RKO (cell line): ENCODE results near the gene WBP4.

Experiments used
- DNase-seq: peaks from one replicate; pipeline ENCODE4 v3.0.0-alpha.2; 2016; ENCODE audit warnings: low spot score

The WBP4 gene

DNA sequence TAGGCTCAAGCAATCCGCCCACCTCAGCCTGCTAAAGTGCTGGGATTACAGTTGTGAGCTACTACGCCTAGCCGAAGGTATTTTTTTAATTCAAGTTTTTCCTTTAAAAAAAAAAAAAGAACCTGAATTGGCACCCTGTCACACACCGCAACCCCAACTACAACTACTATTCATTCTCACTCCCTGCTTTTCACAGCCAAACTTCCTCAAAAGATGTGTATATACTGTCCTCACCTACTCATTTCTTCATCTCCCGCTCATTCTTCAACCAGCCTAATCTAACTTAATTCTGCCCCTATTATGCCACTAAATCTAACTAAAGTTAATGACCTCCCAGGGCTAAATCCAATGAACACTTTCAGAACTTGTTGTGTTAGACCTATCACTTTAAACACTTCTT is 12.7 kb upstream of the WBP4 start:
- DNase-seq, result no peak

DNA sequence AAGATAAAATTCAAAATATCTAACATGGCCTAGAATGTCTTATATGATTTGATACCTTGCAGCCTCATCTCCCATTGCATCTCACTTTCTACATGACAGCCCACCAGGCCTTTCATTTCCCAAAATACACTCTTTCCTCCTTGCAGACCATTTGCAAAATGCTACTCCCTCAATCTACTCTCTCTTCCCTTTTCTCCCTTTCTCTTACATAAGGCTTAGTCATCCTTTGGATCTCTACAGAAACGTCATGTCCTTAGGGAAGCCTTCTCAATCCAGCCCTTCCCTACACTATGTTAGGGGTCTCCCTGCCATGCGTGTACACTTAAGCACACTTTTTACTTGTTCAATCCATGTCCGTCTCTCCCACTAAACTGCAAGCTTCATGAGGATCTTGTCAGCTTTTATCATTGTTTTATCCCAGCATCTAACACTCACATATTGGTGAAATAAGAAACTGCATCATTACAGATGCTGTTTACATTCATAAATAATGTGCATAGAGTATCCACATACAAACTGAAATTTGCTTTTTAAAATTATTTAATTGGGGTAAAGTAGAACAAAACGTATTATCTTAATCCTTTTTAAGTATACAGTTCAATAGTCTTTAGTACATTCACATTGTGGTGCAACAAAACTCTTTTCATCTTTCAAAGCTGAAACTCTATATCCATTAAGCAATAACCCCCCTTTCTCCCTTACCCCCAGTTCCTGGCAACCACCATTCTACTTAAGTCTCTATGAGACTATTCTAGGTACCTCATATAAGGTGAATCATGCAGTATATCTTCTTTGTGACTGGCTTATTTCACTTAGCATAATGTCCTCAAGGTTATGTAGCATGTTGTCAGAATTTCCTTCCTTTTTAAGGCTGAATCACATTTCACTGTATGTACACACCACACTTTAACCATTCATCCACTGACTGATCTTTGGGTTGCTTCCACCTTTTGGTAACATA is 11.5 kb upstream of the WBP4 start:
- DNase-seq, result no peak

DNA sequence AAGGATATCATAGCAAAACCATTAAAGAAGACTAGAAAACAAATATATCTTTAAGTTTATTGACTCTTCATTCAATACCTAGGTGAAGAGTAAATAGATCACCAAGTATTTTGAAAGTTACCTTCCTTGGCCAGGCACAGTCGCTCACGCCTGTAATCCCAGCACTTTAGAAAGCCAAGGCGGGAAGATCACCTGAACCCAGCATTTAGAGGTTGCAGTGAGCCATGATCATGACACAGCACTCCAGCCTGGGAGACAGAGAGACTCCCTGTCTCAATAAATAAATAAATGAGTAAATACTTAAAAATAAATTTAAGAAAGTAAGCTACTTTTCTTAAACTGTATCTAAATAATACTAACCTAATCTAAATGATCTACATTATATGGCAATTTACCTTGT is 8.9 kb upstream of the WBP4 start:
- no peak for DNase-seq

DNA sequence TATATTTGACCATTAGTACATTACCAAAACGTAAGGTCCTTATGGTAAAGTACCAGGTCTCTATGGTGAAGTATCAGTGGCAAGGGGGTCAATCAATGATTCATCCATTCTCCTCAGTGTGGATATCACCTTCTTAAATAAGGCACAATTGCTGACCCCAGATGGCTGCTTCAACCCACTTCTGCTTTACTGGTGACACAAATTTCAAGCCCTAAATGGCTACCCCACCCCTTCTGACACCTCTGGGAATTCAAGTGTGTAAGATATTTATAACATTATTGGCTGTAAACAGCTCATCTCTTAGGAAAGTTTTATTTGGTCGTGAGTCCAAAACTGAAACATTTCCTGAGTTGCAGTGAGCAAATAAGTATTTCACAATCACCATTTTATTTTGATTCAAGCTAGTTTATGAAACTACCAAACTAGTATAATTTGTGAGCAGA is 7.9 kb upstream of the WBP4 start:
- no peak for DNase-seq

- DNase-seq, result peak; percentile 63
Measured at GRCh38 chr13:41054212-41054877, 7.0 kb upstream of the WBP4 start.

GRCh38 chr13:41054919-41055619 is 6.2 kb upstream of the WBP4 start:
- DNase-seq, result no peak

- no peak for DNase-seq
Measured at GRCh38 chr13:41056194-41056593, 5.1 kb upstream of the WBP4 start.

DNA sequence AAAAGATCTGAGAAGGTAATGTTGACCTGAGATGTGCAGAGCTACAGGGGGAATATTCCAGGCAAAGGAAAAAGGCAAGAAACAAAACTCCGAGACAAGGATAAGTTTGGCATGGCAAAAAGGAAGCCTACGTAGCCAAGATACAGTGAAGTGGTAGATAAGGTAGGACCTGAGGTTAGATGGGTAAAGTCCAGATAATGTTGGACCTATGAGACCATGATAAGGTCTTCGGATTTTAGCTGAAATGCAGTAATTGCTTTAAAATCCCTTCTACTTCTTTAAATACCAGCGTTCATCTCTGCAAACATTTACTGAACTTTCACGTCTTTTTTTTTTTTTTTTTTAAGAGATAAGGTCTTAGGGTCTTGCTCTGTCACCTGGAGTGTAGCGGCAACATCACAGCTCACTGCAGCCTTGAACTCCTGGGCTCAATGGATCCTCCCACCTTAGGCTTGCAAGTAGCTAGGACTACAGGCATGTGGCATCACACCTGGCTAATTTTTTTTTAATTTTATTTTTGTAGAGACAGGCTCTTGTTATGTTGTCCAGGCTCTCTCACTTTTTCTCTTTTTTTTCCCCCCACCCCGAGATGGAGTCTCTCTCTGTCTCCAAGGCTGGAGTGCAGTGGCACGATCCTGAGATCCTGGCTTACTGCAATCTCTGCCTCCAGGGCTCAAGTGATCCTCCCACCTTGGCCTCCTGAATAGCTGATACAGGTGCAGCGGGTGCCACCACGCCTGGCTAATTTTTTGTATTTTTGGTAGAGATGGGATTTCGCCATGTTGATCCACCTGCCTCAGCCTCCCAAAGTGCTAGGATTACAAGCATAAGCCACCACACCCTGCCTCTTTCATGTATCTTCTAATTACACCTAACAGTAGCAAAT is 4.2 kb upstream of the WBP4 start:
- DNase-seq, result no peak

DNA sequence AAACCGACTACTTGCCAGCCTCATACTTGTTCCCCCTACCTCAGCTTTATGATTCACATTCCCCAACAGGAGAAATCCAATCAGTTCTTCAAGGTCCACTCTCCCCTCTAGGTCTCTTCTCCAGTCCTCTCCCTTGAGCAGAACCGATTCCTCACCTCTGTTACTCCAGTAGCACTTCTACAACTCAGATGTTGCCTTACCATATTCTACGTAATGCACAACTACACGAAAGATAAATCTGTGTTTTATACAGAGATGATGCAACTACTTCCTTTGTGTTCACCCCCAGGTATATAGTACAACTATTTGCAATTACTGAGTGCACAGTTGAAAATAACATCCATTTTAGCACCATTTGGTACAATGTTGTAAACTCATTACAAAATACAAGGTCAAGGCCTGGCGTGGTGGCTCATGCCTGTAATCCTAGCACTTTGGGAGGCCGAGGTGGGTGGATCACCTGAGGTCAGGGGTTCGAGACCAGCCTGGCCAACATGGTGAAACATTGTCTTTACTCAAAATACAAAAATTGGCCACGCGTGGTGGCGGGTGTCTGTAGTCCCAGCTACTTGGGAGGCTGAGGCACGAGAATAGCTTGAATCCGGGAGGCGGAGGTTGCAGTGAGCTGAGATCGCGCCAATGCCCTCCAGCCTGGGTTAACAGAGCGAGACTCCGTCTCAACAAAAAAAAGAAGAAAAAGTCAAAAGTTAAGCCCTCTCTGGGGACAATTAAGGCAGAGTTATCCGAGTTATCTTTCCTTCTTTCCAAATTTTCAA is 2.8 kb upstream of the WBP4 start:
- DNase-seq, result no peak

- peak; percentile 39 for DNase-seq
Measured at GRCh38 chr13:41059456-41060081, 1.7 kb upstream of the WBP4 start.

- DNase-seq, result peak; percentile 92
Measured at GRCh38 chr13:41060082-41060723, 1.1 kb upstream of the WBP4 start.

GRCh38 chr13:41060724-41061074 is 610 bp upstream of the WBP4 start:
- DNase-seq, result peak; percentile 89

DNA sequence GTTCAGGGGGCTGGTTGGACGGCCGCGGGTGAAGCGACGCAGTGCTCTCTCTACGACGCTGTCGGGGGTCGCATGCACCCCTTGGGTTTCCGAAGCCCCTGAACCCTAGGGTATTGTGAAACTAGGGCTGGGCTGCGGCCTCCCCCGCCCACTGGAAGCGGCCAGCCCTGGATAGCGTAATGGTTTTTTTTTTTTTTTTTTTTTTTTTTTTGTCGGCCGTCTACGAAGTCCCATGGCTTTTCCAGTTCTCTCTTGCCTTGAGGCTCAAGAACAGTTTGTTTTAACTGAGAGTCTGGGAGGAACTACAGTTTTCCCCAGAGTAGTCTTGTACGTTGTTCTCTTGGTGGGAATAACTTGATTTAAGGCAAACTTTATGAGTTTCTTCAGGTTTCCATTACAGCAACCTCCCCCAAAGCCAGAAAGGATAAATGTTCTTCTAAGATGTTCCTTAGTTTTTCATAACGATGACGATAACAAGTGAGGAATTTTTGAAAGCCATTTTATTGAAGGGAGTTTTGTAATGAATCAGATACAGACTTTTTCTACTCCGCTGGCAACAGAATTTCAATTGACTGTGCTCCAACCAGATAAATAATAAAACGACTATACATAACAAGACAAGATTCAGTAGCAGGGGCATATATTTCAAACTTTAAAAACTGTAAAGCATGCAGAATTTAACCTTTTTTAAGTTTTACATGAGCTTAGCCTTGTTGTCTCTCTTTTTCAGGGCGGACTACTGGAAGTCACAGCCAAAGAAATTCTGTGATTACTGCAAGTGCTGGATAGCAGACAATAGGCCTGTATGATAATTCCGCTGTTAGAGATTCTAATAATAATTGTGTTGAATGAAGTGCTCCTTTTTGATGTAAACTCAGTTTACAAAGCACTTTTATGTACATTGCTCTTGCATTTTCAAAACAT is 867 bp downstream of the WBP4 start:
- DNase-seq, result peak; percentile 85

- peak; percentile 80 for DNase-seq
Measured at GRCh38 chr13:41064493-41064892, 3.2 kb downstream of the WBP4 start.

GRCh38 chr13:41065078-41065477 is 3.8 kb downstream of the WBP4 start:
- DNase-seq, result no peak

- DNase-seq, result no peak
Measured at GRCh38 chr13:41074523-41074922, 13.2 kb downstream of the WBP4 start.

DNA sequence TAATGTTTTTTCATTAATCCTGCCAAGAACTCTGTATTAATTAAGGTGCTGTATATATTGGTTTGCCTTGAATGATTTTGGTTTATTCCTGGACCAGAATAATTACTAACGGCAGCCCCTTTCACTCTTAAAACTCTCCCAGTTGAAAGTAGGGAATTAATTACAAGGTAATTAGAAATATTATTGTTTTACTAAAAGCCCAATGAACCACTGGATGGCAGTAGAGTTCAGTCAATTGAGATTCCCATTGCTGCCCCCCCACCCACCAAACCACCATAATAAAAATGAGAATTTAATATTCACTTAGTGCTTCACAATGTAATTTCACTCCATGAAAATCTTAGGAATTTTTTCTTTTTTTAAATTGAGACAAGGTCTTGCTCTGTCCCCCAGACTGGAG is 13.7 kb downstream of the WBP4 start:
- DNase-seq, result peak; percentile 47

- no peak for DNase-seq
Measured at GRCh38 chr13:41075485-41075884, 14.2 kb downstream of the WBP4 start.

DNA sequence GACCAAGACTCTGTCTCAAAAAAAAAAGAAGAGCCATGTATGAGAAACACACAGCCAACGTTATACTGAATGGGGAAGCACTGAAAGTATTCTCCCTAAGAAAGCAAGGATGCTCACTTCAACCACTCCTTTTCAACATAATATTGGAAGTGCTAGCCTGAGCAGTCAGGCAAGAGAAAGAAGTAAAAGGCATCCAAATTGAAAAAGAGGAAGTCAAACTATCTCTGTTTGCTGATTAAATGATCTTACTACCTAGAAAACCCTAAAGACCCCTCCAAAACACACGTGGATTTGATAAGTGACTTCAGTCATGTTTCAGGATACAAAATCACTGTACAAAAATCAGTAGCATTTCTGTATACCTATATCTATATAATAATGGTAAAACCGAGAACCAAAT is 16.2 kb downstream of the WBP4 start:
- DNase-seq, result no peak
